Upper lobe of right lung (tissue), 1 donor: ENCODE measurements around the gene LHFPL3. TPM values are rescaled to one million over a fixed set of nuclear protein-coding genes. Genes with fewer than 3 reads are reported as not detected.

Experiments
- ATAC-seq: fragments of 200-7000 bp; cut with Tn5 transposase; one replicate; pipeline ENCODE4 v1.9.1; 2020; ENCODE audit warnings: mild to moderate bottlenecking, moderate library complexity
- DNase-seq: peaks from one replicate; pipeline ENCODE4 v3.0.0-alpha.2; 2020
- H3K27ac ChIP-seq: fragments of 200-600 bp; one replicate; pipeline ENCODE4 v1.8.0; 2022
- H3K27me3 ChIP-seq: fragments of 200-600 bp; one replicate; pipeline ENCODE4 v1.8.0; 2022; ENCODE audit warnings: mild to moderate bottlenecking
- H3K36me3 ChIP-seq: fragments of 200-600 bp; one replicate; pipeline ENCODE4 v1.8.0; 2022
- H3K4me1 ChIP-seq: fragments of 200-600 bp; one replicate; pipeline ENCODE4 v1.8.0; 2022
- H3K4me3 ChIP-seq: fragments of 200-600 bp; one replicate; pipeline ENCODE4 v1.8.0; 2022; ENCODE audit warnings: mild to moderate bottlenecking
- H3K9me3 ChIP-seq: fragments of 200-600 bp; one replicate; pipeline ENCODE4 v1.8.0; 2022
- CTCF ChIP-seq: fragments of 200-600 bp; IDR thresholded peaks from one replicate; pipeline ENCODE4 v1.8.0; 2022; ENCODE audit warnings: antibody characterized with exemption
- intact Hi-C: fragments of 100-400 bp; cut with DNase I; formaldehyde crosslinking; loops from one replicate; pipeline ENCODE4 v1.11.0; 2022
- total RNA-seq: library from RNA; stranded (reverse); fragmentation: NEBNext Ultra II Directional; extraction: Animal tissue kit (Norgen Biotek cat#: 25700); gene quantifications from one replicate; pipeline ENCODE4 v1.2.1, GENCODE V29; 2021
- donor health status: DM: no; HTN: yes; CAD: no; lungs with severe emphysema.

Gene LHFPL3
- total RNA-seq, 1 donor from 2014 or later = not detected

GRCh38 chr7:104883248-104883717 is 554.9 kb downstream of the LHFPL3 start:
- TF ChIP-seq CTCF = no peak
- intact Hi-C loops = no loop called here
- no peaks in the 10 kb centered on the region for H3K27me3 ChIP-seq
- H3K4me1 ChIP-seq = peaks cover 6% of the 10 kb centered on the region
- DNase-seq = no peak
- no peak overlapping the region for H3K27ac ChIP-seq
- no peaks in the 10 kb centered on the region for H3K36me3 ChIP-seq
- ATAC-seq = no peak
- no peak overlapping the region for H3K4me3 ChIP-seq
- H3K9me3 ChIP-seq = no peaks in the 10 kb centered on the region

GRCh38 chr7:104883718-104884452 is 555.5 kb downstream of the LHFPL3 start:
- DNase-seq (peak; percentile 90), ATAC-seq (peak; percentile 99)
- Histone ChIP-seq H3K27ac (no peak overlapping the region), H3K36me3 (no peaks in the 10 kb centered on the region), H3K4me1 (peaks cover 6% of the 10 kb centered on the region), H3K9me3 (no peaks in the 10 kb centered on the region), H3K27me3 (no peaks in the 10 kb centered on the region), H3K4me3 (no peak overlapping the region)
- peak; percentile 91 for TF ChIP-seq CTCF
- intact Hi-C loops = no loop called here

GRCh38 chr7:104886651-104887050 is 558.2 kb downstream of the LHFPL3 start:
- no peaks in the 10 kb centered on the region for H3K27me3 ChIP-seq
- no peaks in the 10 kb centered on the region for H3K36me3 ChIP-seq
- DNase-seq = no peak
- H3K4me1 ChIP-seq = peaks cover 6% of the 10 kb centered on the region
- no peak for TF ChIP-seq CTCF
- intact Hi-C loops = no loop called here
- H3K4me3 ChIP-seq = no peak overlapping the region
- H3K9me3 ChIP-seq = no peaks in the 10 kb centered on the region
- H3K27ac ChIP-seq = no peak overlapping the region
- no peak for ATAC-seq

GRCh38 chr7:104890216-104890615 is 561.8 kb downstream of the LHFPL3 start:
- H3K4me1 ChIP-seq = no peaks in the 10 kb centered on the region
- no peaks in the 10 kb centered on the region for H3K36me3 ChIP-seq
- no peaks in the 10 kb centered on the region for H3K9me3 ChIP-seq
- TF ChIP-seq CTCF = no peak
- no peak overlapping the region for H3K27ac ChIP-seq
- no peak overlapping the region for H3K4me3 ChIP-seq
- no peaks in the 10 kb centered on the region for H3K27me3 ChIP-seq
- intact Hi-C loops = no loop called here
- DNase-seq (no peak), ATAC-seq (no peak)

- Histone ChIP-seq H3K9me3 (no peaks in the 10 kb centered on the region), H3K36me3 (no peaks in the 10 kb centered on the region), H3K4me1 (no peaks in the 10 kb centered on the region), H3K4me3 (no peak overlapping the region), H3K27me3 (no peaks in the 10 kb centered on the region), H3K27ac (no peak overlapping the region)
- intact Hi-C loops = no loop called here
- no peak for ATAC-seq
- DNase-seq = no peak
- TF ChIP-seq CTCF = no peak
These were observed 563.5 kb downstream of the LHFPL3 start for GRCh38 chr7:104891949-104892348.
